Adrenal gland (tissue), 5 donors: ENCODE results near the gene CCDC196.

ENCODE experiments used
- POLR2A ChIP-seq, 2 donors: fragments of 450-650 bp; IDR thresholded peaks; one replicate each; pipeline ENCODE4 v1.6.1; 2017; ENCODE audit warnings: antibody characterized with exemption in 2 of 2, mild to moderate bottlenecking in 2 of 2, moderate library complexity in 1 of 2
- TF ChIP-seq, protein P1 (sequence below), 6 experiments: fragments of 450-650 bp in 4 of 6; fragments of 200-600 bp in 2 of 6; sonication (generic) in 1 of 6; IDR thresholded peaks; 1 replicate in 5 of 6; 2 replicates in 1 of 6; pipeline versions ENCODE4 v1.5.1 to v1.8.0; 2016 to 2021; ENCODE audit warnings: antibody characterized with exemption in 6 of 6, mild to moderate bottlenecking in 2 of 6, moderate library complexity in 1 of 6
- donor health status: DM: no; HTN: no; CAD: no.

DNA sequence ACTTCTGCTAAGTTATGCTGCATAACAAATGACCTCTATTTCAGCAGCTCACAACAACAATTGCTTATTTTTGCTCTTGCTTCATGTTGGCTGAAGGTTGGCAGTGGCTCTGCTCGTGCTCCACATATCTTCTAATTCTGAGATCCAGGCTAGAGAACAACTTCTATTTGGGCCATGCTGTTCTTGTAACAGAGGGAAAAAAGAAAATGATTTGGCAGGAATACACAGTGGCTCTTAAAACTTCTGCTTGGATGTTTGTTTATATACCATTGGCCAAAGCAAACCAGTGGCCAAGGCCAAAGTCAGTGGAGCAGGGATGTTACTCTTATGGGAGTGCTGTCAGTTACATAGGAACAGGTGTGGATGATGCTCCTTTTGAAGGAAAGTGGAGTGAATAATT is 53.9 kb downstream of the CCDC196 start:
- TF ChIP-seq, protein P1, sequence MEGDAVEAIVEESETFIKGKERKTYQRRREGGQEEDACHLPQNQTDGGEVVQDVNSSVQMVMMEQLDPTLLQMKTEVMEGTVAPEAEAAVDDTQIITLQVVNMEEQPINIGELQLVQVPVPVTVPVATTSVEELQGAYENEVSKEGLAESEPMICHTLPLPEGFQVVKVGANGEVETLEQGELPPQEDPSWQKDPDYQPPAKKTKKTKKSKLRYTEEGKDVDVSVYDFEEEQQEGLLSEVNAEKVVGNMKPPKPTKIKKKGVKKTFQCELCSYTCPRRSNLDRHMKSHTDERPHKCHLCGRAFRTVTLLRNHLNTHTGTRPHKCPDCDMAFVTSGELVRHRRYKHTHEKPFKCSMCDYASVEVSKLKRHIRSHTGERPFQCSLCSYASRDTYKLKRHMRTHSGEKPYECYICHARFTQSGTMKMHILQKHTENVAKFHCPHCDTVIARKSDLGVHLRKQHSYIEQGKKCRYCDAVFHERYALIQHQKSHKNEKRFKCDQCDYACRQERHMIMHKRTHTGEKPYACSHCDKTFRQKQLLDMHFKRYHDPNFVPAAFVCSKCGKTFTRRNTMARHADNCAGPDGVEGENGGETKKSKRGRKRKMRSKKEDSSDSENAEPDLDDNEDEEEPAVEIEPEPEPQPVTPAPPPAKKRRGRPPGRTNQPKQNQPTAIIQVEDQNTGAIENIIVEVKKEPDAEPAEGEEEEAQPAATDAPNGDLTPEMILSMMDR (IDR thresholded peaks at IDR 0.05) = no peak
- TF ChIP-seq POLR2A (IDR thresholded peaks at IDR 0.05) = no peak
